ENCODE results near the gene NEDD4L.

Gene NEDD4L

DNA sequence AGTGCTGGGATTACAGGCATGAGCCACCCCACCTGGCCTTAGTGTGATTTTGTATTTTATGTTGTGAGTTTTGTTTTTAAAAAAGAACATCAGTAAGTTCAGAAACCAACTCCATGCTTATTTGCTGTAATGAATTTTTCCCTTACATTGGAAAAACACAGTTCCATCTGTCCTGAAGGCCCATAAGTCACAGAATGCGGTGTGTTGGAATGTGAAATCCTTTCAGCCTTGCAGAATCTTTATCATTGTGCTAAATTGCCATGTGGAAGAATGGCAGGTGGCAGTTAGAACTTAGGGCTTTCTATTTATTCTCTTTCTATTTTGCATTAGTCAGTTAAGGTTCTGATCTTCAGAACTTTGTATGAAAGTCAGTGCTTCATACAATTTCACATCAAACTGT, 52.6 kb downstream of the NEDD4L start:
- DNase-seq: no peak

DNA sequence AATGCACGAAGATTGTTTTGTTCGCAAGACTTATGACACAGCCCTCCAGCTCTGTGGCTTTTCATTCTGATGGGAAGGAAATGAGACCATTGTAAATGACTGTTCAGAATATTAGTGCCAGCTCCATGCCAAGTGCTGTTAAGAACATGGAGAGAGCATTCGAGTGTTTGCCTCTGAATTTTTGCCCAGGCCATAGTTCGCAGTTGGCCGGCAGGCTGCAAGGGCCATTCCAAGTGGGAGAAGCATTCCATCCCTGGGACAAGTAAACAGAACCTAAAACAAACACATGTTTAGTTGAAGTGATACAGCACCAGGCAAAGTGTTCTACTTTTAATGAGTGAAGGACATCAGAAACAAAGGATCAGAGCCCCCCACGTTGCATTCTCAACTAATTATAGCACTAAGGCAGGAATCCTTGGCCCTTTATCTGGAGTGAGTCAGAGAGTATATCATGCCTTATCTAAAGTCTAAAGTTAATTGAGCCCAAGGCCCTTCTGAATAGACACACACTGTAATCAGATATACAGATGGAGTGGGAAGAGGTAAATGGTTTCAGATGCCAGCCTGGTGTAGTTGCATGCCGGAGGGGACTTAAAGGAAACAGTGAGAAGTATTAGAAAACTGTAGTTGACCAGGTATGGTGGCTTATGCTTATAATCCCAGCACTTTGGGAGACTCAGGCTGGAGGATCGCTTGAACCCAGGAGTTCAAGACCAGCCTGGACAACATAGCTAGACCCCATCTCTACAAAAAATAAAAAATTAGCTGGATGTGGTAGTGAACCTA, 53.3 kb downstream of the NEDD4L start:
- no peak for DNase-seq

DNA sequence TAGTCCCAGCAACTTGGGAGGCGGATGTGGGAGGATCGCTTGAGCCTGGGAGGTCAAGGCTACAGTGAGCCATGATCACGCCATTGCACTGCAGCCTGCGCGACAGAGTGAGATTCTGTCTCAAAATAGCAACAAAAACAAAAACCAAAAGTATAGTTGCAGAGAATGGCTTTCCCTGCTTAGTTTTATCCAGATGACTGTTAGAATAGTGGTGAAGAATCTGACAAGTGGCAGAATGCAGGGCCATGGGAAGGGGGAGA, 53.8 kb downstream of the NEDD4L start:
- no peak for DNase-seq

DNA sequence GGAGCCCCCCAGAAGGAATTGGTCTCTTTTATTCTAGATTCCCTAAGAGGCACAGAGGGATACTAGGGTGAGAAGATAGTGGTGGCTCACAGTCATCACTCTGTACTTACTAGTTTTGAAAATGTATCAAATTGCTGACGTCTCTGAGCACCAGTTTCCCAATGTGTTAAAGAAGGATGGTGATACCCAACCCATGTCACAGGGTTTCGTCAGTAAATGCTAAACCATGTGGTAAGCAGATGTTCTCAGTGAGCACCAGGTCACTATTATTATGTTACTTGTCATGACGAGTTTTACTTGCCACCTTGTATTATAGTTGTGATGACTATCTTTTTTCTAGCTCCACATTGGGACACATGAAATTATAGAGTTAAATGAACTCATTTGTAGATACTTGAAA, 54.7 kb downstream of the NEDD4L start:
- DNase-seq: no peak

DNA sequence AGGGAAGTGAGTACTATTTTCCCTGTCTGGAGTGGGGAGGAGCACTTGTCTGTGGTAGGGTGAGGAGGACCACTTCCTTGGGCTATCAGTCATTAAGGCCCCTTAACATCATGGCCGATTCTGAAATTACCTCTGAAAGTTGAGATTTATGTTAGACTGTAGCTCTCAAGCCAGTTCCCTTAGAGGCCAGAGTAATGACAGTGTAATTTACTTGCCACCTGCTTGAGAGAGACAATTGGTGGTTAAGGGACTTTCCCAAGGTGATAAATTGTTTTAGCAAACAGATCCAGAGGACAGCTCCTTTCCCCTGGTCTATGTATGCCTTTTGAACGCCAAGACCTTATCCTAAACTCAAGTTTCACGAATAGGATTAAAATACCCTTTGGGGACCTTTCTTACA, 56.1 kb downstream of the NEDD4L start:
- DNase-seq: no peak

DNA sequence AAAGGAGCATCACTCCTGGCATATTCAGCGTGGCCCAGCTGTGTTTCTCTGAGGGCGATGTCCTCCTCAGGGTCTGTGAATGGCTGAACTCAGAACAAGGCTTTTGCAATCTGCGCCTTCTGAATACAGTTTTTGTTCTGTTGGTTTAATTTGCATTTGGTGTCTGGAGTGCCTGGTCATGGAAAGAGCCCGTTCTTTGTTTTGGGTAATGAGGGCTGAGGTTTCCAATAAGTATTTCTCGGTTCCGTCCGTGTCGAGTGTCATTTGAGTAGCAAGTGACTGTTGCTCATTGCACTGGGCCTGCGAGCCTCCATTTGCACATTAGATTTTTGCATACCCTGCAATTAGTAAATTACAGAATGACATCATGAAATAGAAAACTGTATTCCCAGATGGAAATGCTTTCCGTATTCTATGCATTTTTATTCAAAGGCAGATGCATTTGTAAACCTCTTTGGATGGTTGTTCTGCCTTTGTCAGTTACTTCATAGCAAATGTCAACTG, 57.3 kb downstream of the NEDD4L start:
- no peak for DNase-seq

DNA sequence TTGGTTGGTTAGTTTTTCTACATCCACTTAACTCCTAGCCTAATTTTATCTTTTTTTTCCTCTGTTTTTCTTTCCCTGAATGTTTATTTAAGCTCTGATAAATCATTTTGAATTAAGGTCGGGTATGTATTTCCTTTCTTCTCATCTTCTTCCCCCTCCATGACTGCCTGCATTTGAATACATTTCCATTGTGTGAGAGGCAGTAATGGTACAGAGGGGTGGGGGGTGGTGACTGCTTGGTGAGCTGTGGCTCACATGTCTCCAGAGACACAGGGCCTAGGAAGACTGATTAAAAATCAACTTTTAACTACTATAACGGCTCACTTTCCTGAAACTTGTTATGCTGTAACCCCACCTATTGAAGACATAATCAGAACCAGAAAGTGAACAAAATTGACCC, 58.0 kb downstream of the NEDD4L start:
- DNase-seq: no peak

DNA sequence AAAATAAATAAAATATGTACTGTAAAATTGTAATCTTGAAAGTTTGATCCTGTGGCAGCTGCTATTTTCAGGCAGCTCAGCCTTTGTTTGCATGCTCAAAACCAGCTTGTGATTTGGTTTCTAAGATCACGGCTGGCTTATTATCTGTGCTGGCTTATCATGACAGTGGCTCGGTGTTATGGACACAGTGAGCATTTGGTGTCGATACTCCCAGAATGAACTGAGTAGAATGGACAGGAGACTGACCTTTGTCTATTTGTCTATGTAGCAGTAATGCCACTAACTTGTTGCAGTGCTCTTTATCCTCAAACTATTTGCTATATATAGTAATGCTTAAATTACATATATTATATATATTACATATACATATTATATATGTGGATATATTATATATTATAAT, 58.8 kb downstream of the NEDD4L start:
- DNase-seq: no peak

DNA sequence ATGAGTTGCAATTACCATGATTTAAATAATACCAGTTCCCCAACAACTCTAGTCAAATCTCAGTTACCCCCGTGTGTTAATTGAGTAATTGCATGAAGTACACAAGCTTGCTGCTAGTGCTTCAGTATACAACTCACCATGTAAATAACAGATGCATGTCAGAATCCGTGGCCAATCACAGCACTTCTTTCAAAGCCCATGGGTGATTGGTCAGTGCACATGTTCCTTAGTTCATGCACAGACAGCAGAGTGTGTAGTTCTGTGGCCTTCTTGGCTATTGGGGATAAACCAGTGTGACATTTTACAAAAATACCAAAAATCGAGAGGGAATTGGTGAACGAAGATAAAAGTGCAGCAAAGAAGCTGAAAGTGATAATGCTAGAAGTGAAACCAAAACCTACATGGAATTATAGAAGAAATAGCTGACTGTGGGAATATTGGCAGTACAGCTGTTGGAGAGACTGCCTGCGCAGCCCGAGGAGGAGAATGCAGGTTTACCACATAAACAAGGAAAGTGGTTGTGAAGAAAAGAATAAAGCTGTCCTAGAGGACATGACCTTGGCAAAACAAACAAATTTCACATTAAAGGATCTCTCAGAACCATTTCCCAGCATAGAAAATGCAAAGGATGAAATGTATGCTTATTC, 59.4 kb downstream of the NEDD4L start:
- no peak for DNase-seq

DNA sequence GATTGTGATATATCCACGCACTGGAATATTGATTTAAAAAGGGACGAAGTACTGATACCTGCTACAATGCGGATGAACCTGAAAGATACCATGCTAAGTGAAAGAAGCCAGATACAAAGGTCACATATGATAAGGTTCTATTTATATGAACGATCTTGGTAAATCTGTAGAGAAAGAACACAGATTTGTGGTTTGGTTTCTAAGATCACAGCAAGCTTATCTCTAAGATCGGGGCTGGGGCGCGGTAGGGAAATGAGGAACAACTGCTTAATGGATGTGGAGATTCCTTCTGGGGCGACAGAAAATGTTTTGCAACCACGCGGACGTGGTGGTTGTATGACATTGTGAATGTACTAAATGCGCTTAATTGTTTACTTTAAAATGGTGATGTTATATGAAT, 60.1 kb downstream of the NEDD4L start:
- no peak for DNase-seq

DNA sequence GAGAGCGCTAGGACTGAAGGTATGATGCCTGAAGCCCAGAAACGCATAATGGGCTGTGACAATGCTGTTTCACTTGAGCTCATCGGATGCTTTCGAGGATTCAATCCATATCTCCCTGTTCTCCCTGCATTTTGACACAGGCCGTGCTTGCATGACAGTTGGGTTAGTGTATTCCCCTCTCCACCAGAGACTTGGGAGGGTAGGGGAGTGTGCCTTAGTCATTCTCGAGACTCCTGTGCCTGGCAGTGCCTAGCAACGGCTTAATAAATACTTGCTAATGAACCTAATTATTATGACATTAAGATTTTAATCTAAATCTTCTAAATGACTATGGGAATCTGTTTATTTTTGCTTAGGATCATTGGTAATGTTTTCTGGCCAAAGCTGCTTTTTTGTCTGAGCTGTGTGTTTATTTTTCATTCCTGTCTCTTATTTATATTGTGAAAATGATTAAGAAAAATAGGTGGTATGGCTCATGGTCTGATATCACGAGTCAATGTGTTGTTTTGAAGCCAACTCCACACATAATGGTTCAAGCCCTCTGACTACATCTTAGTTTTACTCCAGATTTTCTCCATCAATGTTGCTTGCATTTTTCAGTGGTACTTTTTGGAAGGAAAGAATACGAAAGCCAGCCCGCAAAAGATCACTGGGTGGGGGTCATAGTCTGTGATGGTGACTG, 61.3 kb downstream of the NEDD4L start:
- no peak for DNase-seq

DNA sequence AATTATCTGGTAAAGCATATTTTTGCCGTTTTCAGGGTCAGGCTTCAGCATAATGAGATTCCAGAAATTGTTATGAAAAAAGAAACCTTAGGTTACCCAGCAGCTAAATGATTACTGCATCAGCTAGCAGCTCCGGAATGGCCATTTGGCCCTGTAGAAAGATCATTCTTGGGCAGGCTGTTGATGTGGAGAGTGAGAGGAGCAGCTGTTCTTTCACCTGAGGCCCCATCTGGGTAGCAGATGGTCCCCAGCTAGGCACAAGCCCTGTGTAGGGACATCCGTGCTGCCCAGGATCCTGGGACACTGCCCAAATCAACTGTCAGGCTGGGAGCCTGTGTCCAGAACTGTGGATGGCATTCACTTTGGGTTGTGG, 61.8 kb downstream of the NEDD4L start:
- DNase-seq: no peak

DNA sequence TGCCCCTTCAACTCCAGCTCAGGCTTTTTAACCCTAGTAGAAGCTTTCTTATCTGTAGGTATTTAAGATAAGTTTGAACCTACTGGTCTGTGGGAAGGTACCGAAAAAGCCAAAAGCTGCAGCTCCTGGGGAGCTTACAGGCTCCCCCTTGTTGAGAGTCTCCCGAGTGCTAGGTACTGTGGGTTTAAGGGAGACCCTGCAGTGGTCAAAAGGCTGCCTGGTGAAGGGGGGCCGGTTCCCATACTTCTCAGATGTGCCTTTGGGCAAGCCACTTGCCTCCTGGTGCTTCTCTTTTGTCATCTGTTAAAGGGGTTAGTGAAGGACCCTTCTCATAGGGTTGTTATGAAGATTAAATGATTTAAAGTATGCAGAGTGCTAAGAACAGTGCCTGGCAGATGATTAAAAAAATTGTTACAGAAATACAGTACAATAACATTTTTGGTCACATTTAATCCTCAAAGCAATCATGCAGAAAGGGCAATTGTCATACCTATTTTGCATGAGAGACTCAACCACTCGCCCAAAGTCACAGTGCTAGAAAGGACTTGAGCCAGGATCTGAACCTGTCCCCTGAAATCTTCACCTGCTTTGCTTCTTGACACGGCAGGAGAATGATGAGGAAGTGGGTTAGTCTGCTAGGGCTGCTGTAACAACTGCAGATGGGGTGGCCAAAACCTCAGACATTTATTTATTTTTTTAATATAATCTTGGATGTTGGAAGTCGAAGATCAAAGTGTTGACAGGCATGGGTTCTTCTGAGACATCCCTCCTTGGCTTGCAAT, 62.5 kb downstream of the NEDD4L start:
- no peak for DNase-seq

DNA sequence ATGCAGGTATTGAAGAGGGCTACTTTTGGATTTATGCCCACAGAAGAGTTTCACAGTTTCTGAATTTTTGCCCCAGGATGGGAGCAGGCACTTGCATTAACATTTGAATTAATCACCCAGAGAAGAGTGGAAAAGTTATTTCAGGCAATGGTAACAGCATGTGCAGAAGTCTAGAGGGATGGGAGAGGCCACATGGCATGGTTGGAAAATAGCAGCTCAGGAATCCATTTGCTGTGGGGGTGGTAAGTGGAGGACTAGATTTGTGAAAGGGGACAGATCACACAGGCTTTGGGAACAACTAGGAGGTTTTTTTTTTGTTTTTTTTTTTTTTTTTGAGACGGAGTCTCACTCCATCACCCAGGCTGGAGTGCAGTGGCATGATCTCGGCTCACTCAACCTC, 65.2 kb downstream of the NEDD4L start:
- DNase-seq: no peak

DNA sequence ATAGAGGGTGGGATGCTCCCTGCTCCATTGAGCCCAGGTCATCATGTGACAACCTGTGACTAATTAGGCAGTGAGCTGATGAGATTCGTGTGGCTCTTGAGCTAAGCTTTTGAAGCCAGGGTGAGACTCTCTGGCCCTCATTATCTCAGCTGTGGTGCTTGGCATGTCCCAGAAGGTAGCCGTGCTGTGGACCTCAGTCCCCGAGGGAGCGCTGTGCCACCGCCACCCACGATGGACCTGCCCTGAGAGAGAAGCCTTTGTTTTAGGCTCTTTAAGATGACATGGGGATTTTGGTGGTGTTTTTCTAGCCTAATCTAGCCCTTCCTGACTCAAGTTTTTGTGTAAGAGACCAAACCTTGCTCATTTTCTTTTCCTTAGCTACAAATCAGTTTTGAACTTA, 66.4 kb downstream of the NEDD4L start:
- no peak for DNase-seq

DNA sequence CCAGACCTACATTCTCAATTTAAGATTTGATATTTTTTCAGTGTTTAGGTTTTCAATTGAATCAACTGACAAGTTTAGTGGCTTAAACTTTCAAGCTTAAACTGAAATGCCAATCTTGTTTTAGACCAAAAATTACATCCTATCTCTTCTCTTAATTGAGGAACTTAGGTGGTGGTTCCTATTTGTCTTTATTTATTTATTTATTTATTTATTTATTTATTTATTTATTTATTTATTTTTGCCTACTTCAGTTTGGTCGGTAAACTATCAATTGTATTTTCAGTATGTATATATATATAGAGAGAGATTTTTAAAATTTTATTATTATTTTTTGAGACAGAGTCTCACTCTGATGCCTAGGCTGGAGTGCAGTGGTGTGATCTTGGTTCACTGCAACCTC, 68.1 kb downstream of the NEDD4L start:
- no peak for DNase-seq

DNA sequence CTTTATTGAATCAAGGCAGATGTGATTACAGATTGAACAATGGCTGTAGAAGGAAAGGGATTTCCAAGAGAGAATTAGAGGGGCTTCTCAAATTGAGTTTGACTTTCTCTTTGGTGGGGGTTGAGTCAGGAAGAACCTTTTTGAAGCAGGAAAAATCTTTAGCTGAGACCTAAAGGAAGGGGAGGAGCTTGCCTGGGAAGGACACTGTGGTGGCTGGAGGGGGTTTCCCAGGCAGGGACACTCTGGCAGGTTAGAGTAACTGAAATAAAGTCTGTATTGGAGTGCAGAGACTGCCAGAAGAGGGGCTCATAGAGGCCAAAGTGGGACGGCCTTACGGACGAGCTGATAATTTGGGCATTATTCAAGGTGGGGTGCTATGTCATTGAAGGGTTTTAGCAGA, 69.3 kb downstream of the NEDD4L start:
- no peak for DNase-seq

DNA sequence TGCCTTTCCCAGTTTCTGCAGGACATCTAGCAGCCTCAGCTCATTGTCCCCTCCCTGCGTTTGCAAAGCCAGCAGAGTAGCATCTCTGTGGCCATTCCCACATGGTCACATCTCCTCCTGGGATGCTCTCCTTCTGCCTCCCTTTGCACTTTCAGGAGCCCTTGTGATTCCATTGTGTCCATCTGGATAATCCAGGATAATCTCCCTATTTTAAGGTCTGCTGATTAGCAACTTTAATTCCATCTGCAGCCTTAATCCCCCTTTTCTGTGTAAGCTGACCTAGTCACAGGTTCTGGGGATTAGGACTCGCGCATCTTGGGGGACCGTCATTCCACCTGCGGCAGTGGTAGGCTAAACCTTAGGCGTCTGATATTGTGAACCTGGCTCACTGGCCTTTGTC, 70.7 kb downstream of the NEDD4L start:
- DNase-seq: no peak

DNA sequence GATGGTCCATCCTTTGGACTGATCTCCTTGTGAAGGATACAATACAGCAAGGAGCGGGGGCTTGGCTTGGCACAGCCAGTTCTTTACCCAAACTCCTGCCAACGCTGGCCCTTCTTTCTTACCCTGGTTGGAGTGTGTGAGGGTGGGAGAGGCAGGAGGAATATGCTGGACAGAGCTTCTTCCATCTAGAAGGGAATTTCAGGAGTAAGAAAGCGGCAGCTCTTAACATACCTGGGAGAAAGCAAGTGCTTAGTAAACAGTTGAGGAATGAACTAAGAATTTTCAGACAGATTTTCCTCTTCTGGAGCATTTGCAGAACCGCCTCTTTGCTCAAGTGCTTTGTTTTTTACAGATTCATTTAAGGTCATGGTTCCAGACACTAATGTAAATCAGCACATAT, 72.8 kb downstream of the NEDD4L start:
- no peak for DNase-seq

DNA sequence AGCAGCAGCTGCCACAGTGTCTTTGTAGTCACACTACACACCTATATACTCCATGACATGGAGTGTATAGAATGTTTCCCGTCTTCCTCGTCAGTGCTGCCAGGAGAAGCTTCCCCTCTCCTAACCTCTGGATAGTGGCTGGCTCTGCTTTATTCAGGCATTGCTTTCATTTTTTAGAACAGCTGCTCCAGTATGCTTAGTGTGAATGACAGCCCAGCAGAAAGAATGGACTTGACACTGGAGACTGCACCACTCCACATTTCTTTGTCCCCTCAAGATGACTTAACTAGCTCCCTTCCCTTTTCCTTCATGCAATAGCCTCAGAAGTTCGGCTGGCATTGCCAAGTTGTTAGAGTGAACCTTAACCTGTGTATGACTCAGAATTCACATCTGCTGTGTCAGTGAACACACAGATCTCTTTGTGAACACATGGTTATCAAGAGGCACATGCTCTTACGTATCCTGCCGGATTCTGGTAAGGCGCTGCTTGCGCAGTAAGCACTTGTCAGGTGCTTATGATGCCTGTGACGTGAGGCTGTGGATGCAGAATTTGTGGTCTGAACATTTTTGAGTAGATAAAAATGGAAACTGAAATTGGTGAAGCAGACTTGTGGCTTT, 73.9 kb downstream of the NEDD4L start:
- no peak for DNase-seq

DNA sequence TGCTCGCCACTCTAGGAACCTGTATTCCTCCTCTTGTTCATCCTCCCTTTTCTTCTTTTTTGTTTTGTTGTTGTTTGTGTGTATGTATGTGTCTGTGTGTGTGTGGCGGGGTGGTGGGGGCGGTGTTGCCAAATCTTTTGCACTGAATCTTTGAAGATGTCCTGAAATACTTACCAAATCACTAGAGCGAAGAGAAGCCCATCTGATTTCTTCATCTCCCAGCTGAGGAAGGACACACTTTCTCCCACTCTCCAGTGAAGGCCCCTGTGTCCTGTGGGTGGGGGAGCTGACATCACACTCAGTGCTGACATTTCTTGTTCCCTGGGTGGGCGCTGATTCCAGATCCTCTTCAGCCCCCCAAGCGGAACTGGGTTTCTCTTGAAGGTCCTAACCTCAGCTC, 74.5 kb downstream of the NEDD4L start:
- DNase-seq: no peak

DNA sequence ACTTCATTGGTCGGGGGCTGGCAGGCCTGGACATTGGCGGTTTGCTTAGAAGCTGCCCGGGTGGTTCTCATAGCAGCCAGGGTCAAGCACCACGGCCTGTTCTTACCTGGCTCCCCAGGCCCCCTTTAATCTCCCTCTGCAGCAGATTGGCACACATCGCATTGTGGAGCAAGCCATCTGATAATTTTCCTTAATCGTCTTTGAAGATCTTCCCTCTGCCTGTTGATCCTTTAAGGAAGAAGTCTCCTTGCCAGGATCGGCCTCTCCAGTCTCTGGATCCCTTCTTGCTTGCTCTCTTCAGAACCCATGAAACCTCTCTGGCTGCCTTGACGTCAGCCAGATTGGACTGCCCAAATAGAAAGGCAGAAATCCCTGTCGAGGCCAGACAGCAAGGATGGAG, 75.8 kb downstream of the NEDD4L start:
- DNase-seq: no peak

DNA sequence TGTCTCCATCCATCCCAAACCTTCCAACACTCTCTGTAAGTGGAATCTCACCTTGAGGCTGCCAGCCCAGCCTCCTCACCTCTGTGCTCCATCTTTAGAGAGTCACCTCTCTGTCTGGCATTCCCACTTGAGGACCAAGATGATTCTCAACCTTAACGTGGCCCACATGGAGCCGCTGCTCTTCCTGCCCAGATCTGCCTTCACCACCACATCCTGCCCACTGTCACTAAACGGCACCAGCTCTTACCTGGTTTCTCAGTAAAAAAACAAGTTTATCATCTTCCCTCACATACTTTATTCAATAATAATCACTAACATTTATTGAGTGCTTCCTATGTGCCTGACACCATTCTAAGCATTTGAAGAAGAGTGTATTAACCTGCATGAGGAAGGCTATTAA, 80.4 kb downstream of the NEDD4L start:
- no peak for DNase-seq

Data from activated CD4-positive, alpha-beta T cell treated with anti-CD3 and anti-CD28 coated beads, Interleukin-10, Interleukin-2, amounts not matched to agents 100 ng/mL and 50 ng/mL, durations not matched to agents 16 hours and 8 hours (primary cell).